H1 (cell line): Measurements from ENCODE around the gene MAGEA8. TPM values are rescaled to one million over a fixed set of nuclear protein-coding genes. Genes with fewer than 3 reads are reported as not detected.

ENCODE experiments used
- CTCF ChIA-PET: fragments of 300-600 bp; sonication (Branson Sonifier 250); formaldehyde crosslinking; loops from one replicate; lab custom pipeline; 2021; ENCODE audit not compliant: partially characterized antibody; lab: Charles Lee
- POLR2A ChIA-PET: fragments of 300-600 bp; sonication (Branson Sonifier 250); formaldehyde crosslinking; loops from one replicate; lab custom pipeline; 2021; ENCODE audit warnings: inconsistent platforms; ENCODE audit not compliant: partially characterized antibody; lab: Charles Lee
- DNase-seq, 2 experiments: peaks; one replicate each; pipeline versions ENCODE4 v3.0.0 to v3.0.0-alpha.2; 2010 to 2022; ENCODE audit warnings: low spot score in 2 of 2, low read depth in 1 of 2, mixed read lengths in 1 of 2
- FAIRE-seq: peaks from 2 replicates; lab custom pipeline; 2011; peaks lifted over from hg19 to GRCh38; lab: Jason Lieb, UNC
- H2AFZ ChIP-seq: 2 replicates; pipeline ENCODE4 v1.8.1; 2012; ENCODE audit warnings: low read length, inconsistent platforms
- H2AK5ac ChIP-seq: 2 replicates; pipeline ENCODE4 v1.6.1; 2013; ENCODE audit warnings: low read depth, low read length
- H2BK120ac ChIP-seq: replicated peaks from 2 replicates; pipeline ENCODE3; 2013; ENCODE audit warnings: low read depth, low read length, inconsistent platforms
- H2BK12ac ChIP-seq: 2 replicates; pipeline ENCODE4 v1.6.1; 2013; ENCODE audit warnings: low read depth, low read length
- H2BK15ac ChIP-seq: 2 replicates; pipeline ENCODE4 v1.6.1; 2013; ENCODE audit warnings: low read length
- H2BK20ac ChIP-seq: 2 replicates; pipeline ENCODE4 v1.6.1; 2013; ENCODE audit warnings: low read length
- H2BK5ac ChIP-seq: 2 replicates; pipeline ENCODE4 v1.6.1; 2013; ENCODE audit warnings: low read depth, low read length
- H3K14ac ChIP-seq: 2 replicates; pipeline ENCODE4 v1.6.1; 2013; ENCODE audit warnings: inconsistent platforms; ENCODE audit not compliant: insufficient read length
- H3K18ac ChIP-seq: 2 replicates; pipeline ENCODE4 v1.6.1; 2013; ENCODE audit warnings: low read length; ENCODE audit errors: extremely low read depth
- H3K23ac ChIP-seq: 2 replicates; pipeline ENCODE4 v1.6.1; 2013; ENCODE audit warnings: inconsistent platforms; ENCODE audit not compliant: insufficient read length
- H3K23me2 ChIP-seq: 2 replicates; pipeline ENCODE4 v1.6.1; 2013; ENCODE audit warnings: low read depth, low read length
- H3K27ac ChIP-seq: 2 replicates; pipeline ENCODE4 v1.6.1; 2011; ENCODE audit warnings: low read depth, low read length, inconsistent platforms
- H3K27me3 ChIP-seq, 4 experiments: replicated peaks in 1 of 4; 1 replicate in 1 of 4; 2 replicates in 3 of 4; pipeline versions ENCODE4 v1.6.1 to v1.8.1; 2011 to 2013; ENCODE audit warnings: low read length in 3 of 4, mild to moderate bottlenecking in 3 of 4, inconsistent platforms in 2 of 4, mixed read lengths in 2 of 4, moderate library complexity in 1 of 4; ENCODE audit not compliant: control insufficient read depth in 3 of 4, insufficient read depth in 3 of 4; ENCODE audit errors: extremely low read depth in 1 of 4
- H3K36me3 ChIP-seq, 4 experiments: 2 replicates each; pipeline versions ENCODE4 v1.6.1 to v1.8.1; 2011 to 2013; ENCODE audit warnings: mild to moderate bottlenecking in 4 of 4, low read length in 3 of 4, moderate library complexity in 2 of 4, control low read depth in 1 of 4, inconsistent platforms in 1 of 4; ENCODE audit not compliant: insufficient read depth in 4 of 4, control insufficient read depth in 2 of 4
- H3K4ac ChIP-seq: replicated peaks from 2 replicates; pipeline ENCODE3; 2013; ENCODE audit warnings: low read length, low read depth, mixed read lengths, inconsistent platforms; ENCODE audit not compliant: insufficient read length
- H3K4me1 ChIP-seq, 4 experiments: replicated peaks in 1 of 4; 1 replicate in 1 of 4; 2 replicates in 3 of 4; pipeline versions ENCODE4 v1.6.1 to v1.8.1; 2011 to 2013; ENCODE audit warnings: low read length in 3 of 4, inconsistent platforms in 2 of 4, mixed read lengths in 1 of 4; ENCODE audit not compliant: insufficient read depth in 4 of 4, control insufficient read depth in 3 of 4
- H3K4me2 ChIP-seq, 2 experiments: 2 replicates each; pipeline versions ENCODE4 v1.6.1 to v1.8.1; 2011 to 2013; ENCODE audit warnings: low read depth in 2 of 2, low read length in 2 of 2, control low read depth in 1 of 2, inconsistent platforms in 1 of 2, mild to moderate bottlenecking in 1 of 2; ENCODE audit not compliant: insufficient read depth in 1 of 2
- H3K4me3 ChIP-seq, 4 experiments: fragments of 200-600, 300-600 bp in 1 of 4; sonication (generic), shearing (Covaris generic), sonication (Bioruptor Twin) in 1 of 4; 2 replicates each; pipeline versions ENCODE4 v1.5.1 to v1.8.1; 2011 to 2016; ENCODE audit warnings: low read length in 4 of 4, low read depth in 3 of 4, control low read depth in 2 of 4, inconsistent platforms in 2 of 4, mild to moderate bottlenecking in 2 of 4, mixed read lengths in 1 of 4, moderate library complexity in 1 of 4; ENCODE audit not compliant: insufficient read depth in 2 of 4; ENCODE audit errors: extremely low read depth in 1 of 4
- H3K56ac ChIP-seq: replicated peaks from 2 replicates; pipeline ENCODE3; 2013; ENCODE audit warnings: low read depth, mild to moderate bottlenecking, mixed read lengths, low read length, inconsistent platforms; ENCODE audit not compliant: insufficient read length
- H3K79me1 ChIP-seq: 2 replicates; pipeline ENCODE4 v1.6.1; 2013; ENCODE audit warnings: low read depth, low read length, control low read depth
- H3K79me2 ChIP-seq, 2 experiments: 2 replicates each; pipeline versions ENCODE4 v1.6.1 to v1.8.1; 2012 to 2013; ENCODE audit warnings: low read length in 2 of 2, mild to moderate bottlenecking in 2 of 2, inconsistent platforms in 1 of 2; ENCODE audit not compliant: insufficient read depth in 2 of 2, control insufficient read depth in 1 of 2
- H3K9ac ChIP-seq, 4 experiments: replicated peaks in 1 of 4; 1 replicate in 1 of 4; 2 replicates in 3 of 4; pipeline versions ENCODE4 v1.6.1 to v1.8.1; 2011 to 2013; ENCODE audit warnings: low read depth in 3 of 4, low read length in 3 of 4, control low read depth in 2 of 4, mild to moderate bottlenecking in 2 of 4, moderate library complexity in 2 of 4, inconsistent platforms in 1 of 4; ENCODE audit errors: extremely low read depth in 1 of 4
- H3K9me3 ChIP-seq, 2 experiments: 2 replicates each; pipeline versions ENCODE4 v1.6.1 to v1.8.1; 2012 to 2013; ENCODE audit warnings: mild to moderate bottlenecking in 2 of 2, moderate library complexity in 2 of 2, control low read depth in 1 of 2, inconsistent platforms in 1 of 2, low read depth in 1 of 2, low read length in 1 of 2, mixed read lengths in 1 of 2; ENCODE audit not compliant: insufficient read depth in 2 of 2
- H4K20me1 ChIP-seq, 2 experiments: replicated peaks in 1 of 2; 2 replicates each; pipeline versions ENCODE3 to v1.8.1; 2011 to 2013; ENCODE audit warnings: inconsistent platforms in 2 of 2, low read length in 2 of 2, mild to moderate bottlenecking in 1 of 2; ENCODE audit not compliant: insufficient read depth in 2 of 2, control insufficient read depth in 1 of 2
- H4K5ac ChIP-seq: 2 replicates; pipeline ENCODE4 v1.6.1; 2013; ENCODE audit warnings: low read length, low read depth, mixed read lengths, inconsistent platforms; ENCODE audit not compliant: insufficient read length
- H4K8ac ChIP-seq: 2 replicates; pipeline ENCODE4 v1.8.0; 2013; ENCODE audit warnings: mild to moderate bottlenecking, moderate library complexity, low read length, inconsistent platforms; ENCODE audit not compliant: insufficient read depth; ENCODE audit errors: extremely low read depth
- H4K91ac ChIP-seq: replicated peaks from 2 replicates; pipeline ENCODE3; 2013; ENCODE audit warnings: low read length, mixed read lengths, inconsistent platforms; ENCODE audit not compliant: insufficient read length
- GABPA ChIP-seq: IDR thresholded peaks from 2 replicates; pipeline ENCODE4 v1.6.1; 2011; ENCODE audit warnings: mild to moderate bottlenecking, low read length, moderate library complexity, borderline replicate concordance; ENCODE audit not compliant: insufficient read depth
- JUND ChIP-seq: IDR thresholded peaks from 2 replicates; pipeline ENCODE4 v1.6.1; 2011; ENCODE audit warnings: mild to moderate bottlenecking, improper control_type of control experiment, low read length
- KDM1A ChIP-seq: fragments of 200-600, 300-600 bp; sonication (generic); IDR thresholded peaks from 2 replicates; pipeline ENCODE4 v1.7.1; 2016; ENCODE audit warnings: mild to moderate bottlenecking, low read length, borderline replicate concordance
- KDM4A ChIP-seq: IDR thresholded peaks from one replicate; pipeline ENCODE4 v1.7.1; 2012; ENCODE audit warnings: low read depth, mild to moderate bottlenecking, moderate library complexity, low read length, inconsistent platforms; ENCODE audit not compliant: severe bottlenecking
- PHF8 ChIP-seq: fragments of 200-600 bp; sonication (generic); conservative IDR thresholded peaks from 2 replicates; pipeline ENCODE4 v1.7.1; 2012; ENCODE audit warnings: low read depth, mild to moderate bottlenecking, inconsistent platforms, low read length, moderate library complexity
- POLR2A ChIP-seq, 2 experiments: IDR thresholded peaks; 1 replicate in 1 of 2; 2 replicates in 1 of 2; pipeline ENCODE4 v1.6.1; 2011; ENCODE audit warnings: low read depth in 2 of 2, low read length in 2 of 2, mild to moderate bottlenecking in 2 of 2; ENCODE audit errors: control extremely low read depth in 1 of 2
- POU5F1 ChIP-seq: IDR thresholded peaks from 2 replicates; pipeline ENCODE4 v1.6.1; 2011; ENCODE audit warnings: low read depth, mild to moderate bottlenecking, low read length, moderate library complexity
- RAD21 ChIP-seq, 2 experiments: IDR thresholded peaks in 1 of 2; conservative IDR thresholded peaks in 1 of 2; 2 replicates each; pipeline ENCODE4 v1.6.1; 2011; ENCODE audit warnings: low read depth in 2 of 2, low read length in 2 of 2, improper control_type of control experiment in 1 of 2, inconsistent platforms in 1 of 2, mild to moderate bottlenecking in 1 of 2, moderate library complexity in 1 of 2
- RBBP5 ChIP-seq: IDR thresholded peaks from 2 replicates; pipeline ENCODE4 v1.7.1; 2012; ENCODE audit warnings: low read depth, mild to moderate bottlenecking, inconsistent platforms, low read length, moderate library complexity, borderline replicate concordance
- RXRA ChIP-seq: IDR thresholded peaks from 2 replicates; pipeline ENCODE4 v1.6.1; 2011; ENCODE audit warnings: low read depth, mild to moderate bottlenecking, low read length, moderate library complexity; ENCODE audit not compliant: insufficient read depth
- SAP30 ChIP-seq: fragments of 300-600 bp; sonication (generic); IDR thresholded peaks from 2 replicates; pipeline ENCODE4 v1.7.1; 2012; ENCODE audit warnings: low read length, moderate library complexity, mild to moderate bottlenecking, inconsistent platforms; ENCODE audit not compliant: insufficient read depth, insufficient replicate concordance
- SIX5 ChIP-seq: IDR thresholded peaks from 2 replicates; pipeline ENCODE4 v1.6.1; 2011; ENCODE audit warnings: mild to moderate bottlenecking, low read depth, low read length
- SP1 ChIP-seq: IDR thresholded peaks from 2 replicates; pipeline ENCODE4 v1.6.1; 2011; ENCODE audit warnings: low read depth, low read length
- SP4 ChIP-seq: IDR thresholded peaks from 2 replicates; pipeline ENCODE4 v1.6.1; 2012; ENCODE audit warnings: low read length, inconsistent platforms
- SRF ChIP-seq: IDR thresholded peaks from 2 replicates; pipeline ENCODE4 v1.6.1; 2011; ENCODE audit warnings: mild to moderate bottlenecking, low read depth, low read length, moderate library complexity
- SUZ12 ChIP-seq: fragments of 200-600 bp; sonication (generic); IDR thresholded peaks from 2 replicates; pipeline ENCODE4 v1.6.1; 2012; ENCODE audit warnings: mild to moderate bottlenecking, inconsistent platforms, low read length, moderate library complexity, mixed read lengths
- WGBS, 2 experiments: shearing (Covaris generic) in 1 of 2; methylation state at CpG; one replicate each; pipeline versions ENCODE4 v1.1.6 to v1.1.7; 2013 to 2015; ENCODE audit warnings: low lambda C conversion rate in 2 of 2, mixed read lengths in 2 of 2, inconsistent platforms in 1 of 2, low coverage in 1 of 2, missing lambda C conversion rate in 1 of 2; ENCODE audit not compliant: insufficient replicate concordance in 2 of 2, insufficient coverage in 1 of 2, insufficient read length in 1 of 2; ENCODE audit errors: extremely low coverage in 1 of 2, missing lambda C conversion rate in 1 of 2; 5-methylcytosine and 5-hydroxymethylcytosine counted together
- polyA plus RNA-seq, 7 experiments: library from polyadenylated mRNA; depleted of rRNA in 3 of 7; stranded (reverse) in 5 of 7; unstranded in 2 of 7; fragments of >200 nt in 5 of 7; fragments of 200-250 nt in 2 of 7; gene quantifications; 1 replicate in 5 of 7; 2 replicates in 1 of 7; 4 replicates in 1 of 7; pipeline versions ENCODE4 v1.2.1 to v1.2.3, GENCODE V29; 2011 to 2013; ENCODE audit warnings: missing spikeins in 2 of 7, mixed read lengths in 2 of 7
- total RNA-seq: library from RNA; stranded (reverse); fragmentation: NEBNext Ultra II Directional; extraction: Animal tissue kit (Norgen Biotek cat#: 25700); gene quantifications from 2 replicates; pipeline ENCODE4 v1.2.1, GENCODE V29; 2021

MAGEA8 gene
- total and polyA plus RNA-seq, 2 of the 8 experiments (the other 6 are each of a cell fraction or from before 2014, with no cell fraction given), result not detected

- DNase-seq, result no peak
- H4K8ac ChIP-seq, result no peak overlapping the region
- H2AK5ac ChIP-seq, result no peak overlapping the region
- H2AFZ ChIP-seq, result no peak overlapping the region
- no peaks in the 10 kb centered on the region for H3K79me2 ChIP-seq
- H4K20me1 ChIP-seq, result no peaks in the 10 kb centered on the region
- H3K27ac ChIP-seq, result no peak overlapping the region
- no peak overlapping the region for H3K4me2 ChIP-seq
- H3K27me3 ChIP-seq, result no peaks in the 10 kb centered on the region
- POLR2A ChIA-PET, result no interaction called here
- no peaks in the 10 kb centered on the region for H3K9me3 ChIP-seq
- no peak overlapping the region for H2BK12ac ChIP-seq
- no peak overlapping the region for H3K14ac ChIP-seq
- no peak overlapping the region for H4K91ac ChIP-seq
- H3K9ac ChIP-seq, result no peak overlapping the region
- H3K4me1 ChIP-seq, result no peaks in the 10 kb centered on the region
- H2BK20ac ChIP-seq, result no peak overlapping the region
- H2BK15ac ChIP-seq, result no peak overlapping the region
- no peak overlapping the region for H2BK5ac ChIP-seq
- CTCF ChIA-PET, result no interaction called here
- no peak overlapping the region for H3K4ac ChIP-seq
- H3K23me2 ChIP-seq, result no peaks in the 10 kb centered on the region
- H4K5ac ChIP-seq, result no peak overlapping the region
- H3K36me3 ChIP-seq, result no peaks in the 10 kb centered on the region
- no peak overlapping the region for H3K4me3 ChIP-seq
- no peak for FAIRE-seq
- H3K56ac ChIP-seq, result no peak overlapping the region
- H3K79me1 ChIP-seq, result no peaks in the 10 kb centered on the region
- WGBS, 2 experiments, result 88% methylated on average over 4 of the region's 4 CpGs; no CpG with 5 or more reads in 1 of the 2 experiments
- H3K23ac ChIP-seq, result no peak overlapping the region
- no peak overlapping the region for H3K18ac ChIP-seq
- H2BK120ac ChIP-seq, result no peak overlapping the region
- TF ChIP-seq SAP30, result no peak
- TF ChIP-seq GABPA, result no peak
- no peak for TF ChIP-seq POLR2A (IDR thresholded peaks at IDR 0.05; ENCODE audit: control extremely low read depth in 1 of 2, low read depth in 2 of 2, low read length in 2 of 2)
- TF ChIP-seq SIX5, result no peak
- no peak for TF ChIP-seq PHF8
- TF ChIP-seq RAD21 (IDR thresholded peaks at IDR 0.05 in 1 of 2, conservative IDR thresholded peaks at IDR 0.05 in 1 of 2; ENCODE audit: low read depth in 2 of 2, low read length in 2 of 2), result no peak
- no peak for TF ChIP-seq SP4
- no peak for TF ChIP-seq SRF
- no peak for TF ChIP-seq RBBP5
- no peak for TF ChIP-seq SUZ12
- TF ChIP-seq POU5F1, result no peak
- no peak for TF ChIP-seq RXRA
- TF ChIP-seq KDM4A, result no peak
- no peak for TF ChIP-seq KDM1A
- TF ChIP-seq SP1, result no peak
- TF ChIP-seq JUND, result no peak
Measured at GRCh38 chrX:149877636-149878035, 3.3 kb upstream of the MAGEA8 start.
